A549 (cell line): ENCODE measurements around the gene RNASEH2C. TPM values are rescaled to one million over a fixed set of nuclear protein-coding genes. Genes with fewer than 3 reads are reported as not detected.
"Not testable (repeated sequence)": the region's sequence is repeated elsewhere in the genome, so short reads cannot be mapped to it uniquely, and the experiment has no call there.

Source experiments
- ATAC-seq, 2 experiments: fragments of 200-7000 bp in 1 of 2; fragments of >200 bp in 1 of 2; cut with Nextera tagmentation in 1 of 2; cut with Tn5 transposase in 1 of 2; 3 replicates each; pipeline versions ENCODE4 v1.8.0 to v1.9.1; 2018 to 2020; ENCODE audit warnings: mild to moderate bottlenecking in 1 of 2, moderate library complexity in 1 of 2
- CTCF ChIA-PET: fragments of 300-600 bp; sonication (Branson Sonifier 250); formaldehyde crosslinking; extraction: SDS; loops from one replicate; lab custom pipeline; 2021; ENCODE audit warnings: antibody characterized with exemption, inconsistent platforms; lab: Yijun Ruan, JAX
- POLR2A ChIA-PET: fragments of 350-600 bp; formaldehyde crosslinking; extraction: SDS; loops from one replicate; lab custom pipeline; 2021; ENCODE audit warnings: antibody characterized with exemption, inconsistent platforms; lab: Yijun Ruan, JAX
- DNase-seq, 2 experiments: peaks; one replicate each; pipeline versions ENCODE4 v3.0.0 to v3.0.0-alpha.2; 2011 to 2016; ENCODE audit warnings: low read depth in 1 of 2, low spot score in 1 of 2
- FAIRE-seq: peaks from 2 replicates; lab custom pipeline; 2011; peaks lifted over from hg19 to GRCh38; lab: Jason Lieb, UNC
- H3K27ac ChIP-seq, 2 experiments: fragments of >200 bp; sonication (Bioruptor Twin); formaldehyde crosslinking; 3 replicates each; pipeline ENCODE4 v1.5.1; 2016 to 2017
- H3K4me1 ChIP-seq: fragments of >200 bp; sonication (Bioruptor Twin); formaldehyde crosslinking; 3 replicates; pipeline ENCODE4 v1.6.1; 2016
- H3K4me2 ChIP-seq: fragments of >200 bp; sonication (Bioruptor Twin); formaldehyde crosslinking; 3 replicates; pipeline ENCODE4 v1.6.1; 2016
- H3K4me3 ChIP-seq: fragments of >200 bp; sonication (Bioruptor Twin); formaldehyde crosslinking; 3 replicates; pipeline ENCODE4 v1.5.1; 2016
- H3K9me3 ChIP-seq: fragments of >200 bp; sonication (Bioruptor Twin); formaldehyde crosslinking; 3 replicates; pipeline ENCODE4 v1.6.1; 2016
- CEBPB ChIP-seq, 2 experiments: fragments of >200 bp in 1 of 2; sonication (Bioruptor Twin) in 1 of 2; formaldehyde crosslinking in 1 of 2; IDR thresholded peaks; 2 replicates each; pipeline ENCODE4 v1.6.1; 2012 to 2016
- CHD2 ChIP-seq: fragments of 150-350 bp; IDR thresholded peaks from 2 replicates; pipeline ENCODE4 v1.6.1; 2014; ENCODE audit warnings: low read length; ENCODE audit not compliant: partially characterized antibody
- CTCF ChIP-seq: fragments of >200 bp; sonication (Bioruptor Twin); formaldehyde crosslinking; IDR thresholded peaks from 3 replicates; pipeline ENCODE4 v1.5.1; 2016
- EHMT2 ChIP-seq: fragments of 200-600 bp; sonication (generic); IDR thresholded peaks from 2 replicates; pipeline ENCODE4 v1.6.1; 2016; ENCODE audit warnings: antibody characterized with exemption, low read depth, mild to moderate bottlenecking, moderate library complexity
- RAD21 ChIP-seq, 2 experiments: fragments of >200 bp in 1 of 2; sonication (Bioruptor Twin) in 1 of 2; formaldehyde crosslinking in 1 of 2; IDR thresholded peaks in 1 of 2; conservative IDR thresholded peaks in 1 of 2; 2 replicates in 1 of 2; 3 replicates in 1 of 2; pipeline ENCODE4 v1.6.1; 2012 to 2018; ENCODE audit warnings: inconsistent platforms in 1 of 2
- REST ChIP-seq: fragments of 200-600 bp; sonication (generic); IDR thresholded peaks from 2 replicates; pipeline ENCODE4 v1.6.1; 2016; ENCODE audit warnings: antibody characterized with exemption, mild to moderate bottlenecking, moderate library complexity
- RFX5 ChIP-seq: fragments of 450-650 bp; IDR thresholded peaks from 2 replicates; pipeline ENCODE4 v1.7.1; 2014; ENCODE audit warnings: antibody characterized with exemption, mild to moderate bottlenecking, moderate library complexity
- SMC3 ChIP-seq: fragments of >200 bp; sonication (Bioruptor Twin); formaldehyde crosslinking; IDR thresholded peaks from 3 replicates; pipeline ENCODE4 v1.6.1; 2018; ENCODE audit warnings: inconsistent platforms
- SREBF2 ChIP-seq: fragments of 450-650 bp; IDR thresholded peaks from 2 replicates; pipeline ENCODE4 v1.6.1; 2014; ENCODE audit warnings: mild to moderate bottlenecking, moderate library complexity
- TP53 ChIP-seq: fragments of 250-450 bp; sonication (Bioruptor Pico); IDR thresholded peaks from 2 replicates; pipeline ENCODE4 v1.5.0; 2021; ENCODE audit warnings: mild to moderate bottlenecking, moderate library complexity
- USF2 ChIP-seq: fragments of 450-650 bp; IDR thresholded peaks from 2 replicates; pipeline ENCODE4 v1.6.1; 2014; ENCODE audit warnings: antibody characterized with exemption
- WGBS: methylation state at CpG from one replicate; pipeline ENCODE4 v1.1.6; 2017; ENCODE audit errors: missing lambda C conversion rate; 5-methylcytosine and 5-hydroxymethylcytosine counted together
- polyA plus RNA-seq, 4 experiments: library from polyadenylated mRNA; depleted of rRNA in 3 of 4; stranded (reverse); fragments of >200 nt; fragmentation: RNase III in 1 of 4; extraction: RNeasy Plus Mini Kit Qiagen cat#74134 plus additional on column Dnase treatment in 1 of 4; gene quantifications; 2 replicates in 3 of 4; 3 replicates in 1 of 4; pipeline ENCODE4 v1.2.3, GENCODE V29; 2011 to 2017

Gene RNASEH2C
- polyA plus RNA-seq, 2 of the 4 experiments (the other 2 are of a cell fraction), result 15.1 to 36.9 TPM

GRCh38 chr11:65709661-65710060 is 10.9 kb downstream of the RNASEH2C start:
- no peak for TF ChIP-seq EHMT2
- TF ChIP-seq SREBF2, result no peak
- no peak for TF ChIP-seq TP53 (CRISPR knock-in tag)
- no peak for TF ChIP-seq CHD2
- no peak for TF ChIP-seq USF2
- ChIA-PET POLR2A (no interaction called here), CTCF (interaction anchor here (0.9 to 16.0 kb wide), 3 partner anchors 11 to 279 kb away, joined by 3 to 222 read pairs (median 5); partner anchors contain the start of gene RNASEH2C)
- Histone ChIP-seq H3K4me1 (peaks cover 15% of the 10 kb centered on the region), H3K27ac (no peak overlapping the region), H3K9me3 (no peaks in the 10 kb centered on the region), H3K4me2 (no peak overlapping the region), H3K4me3 (no peak overlapping the region)
- ATAC-seq (no peak), DNase-seq (no peak), FAIRE-seq (no peak)
- WGBS, result 82% methylated on average over 8 of the region's 8 CpGs

- ChIA-PET POLR2A (interaction anchor here (0.6 kb wide), 1 partner anchor 132 kb away, joined by 3 read pairs; no protein-coding TSS in a partner anchor), CTCF (interaction anchor here (0.9 to 16.0 kb wide), 5 partner anchors 12 to 280 kb away, joined by 3 to 222 read pairs (median 3); partner anchors contain the start of gene RNASEH2C)
- FAIRE-seq, result no peak
- Histone ChIP-seq H3K27ac (no peak overlapping the region), H3K9me3 (no peaks in the 10 kb centered on the region), H3K4me2 (no peak overlapping the region), H3K4me3 (no peak overlapping the region)
- ATAC-seq, result no peak
- DNase-seq, result no peak
- no peak for TF ChIP-seq CEBPB (IDR thresholded peaks at IDR 0.05)
- no peak for TF ChIP-seq REST
- TF ChIP-seq, all 56 proteins: peak for 0
- WGBS, result 51% methylated on average over 5 of the region's 5 CpGs
- peaks cover 15% of the 10 kb centered on the region for H3K4me1 ChIP-seq
Observed at GRCh38 chr11:65708451-65708850, 12.1 kb downstream of the RNASEH2C start.

- H3K4me2 ChIP-seq, DNase-seq, H3K4me3 ChIP-seq, POLR2A ChIA-PET, ATAC-seq, H3K4me1 ChIP-seq, H3K9me3 ChIP-seq, H3K27ac ChIP-seq, FAIRE-seq: not testable (repeated sequence)
- WGBS, result 85% methylated on average over 11 of the region's 12 CpGs
- CTCF ChIA-PET, result interaction anchor here (0.6 to 16.0 kb wide), 7 partner anchors 9 to 316 kb away, joined by 3 to 222 read pairs (median 4); no protein-coding TSS in a partner anchor
Observed at GRCh38 chr11:65707002-65707401, 13.6 kb downstream of the RNASEH2C start.

- 19% methylated on average over 14 of the region's 14 CpGs for WGBS
- H3K4me3 ChIP-seq, H3K4me1 ChIP-seq, POLR2A ChIA-PET, H3K27ac ChIP-seq, FAIRE-seq, H3K9me3 ChIP-seq: not testable (repeated sequence)
- peak in 1 of 2 experiments; percentile 61 for DNase-seq
- CTCF ChIA-PET, result interaction anchor here (0.6 to 16.0 kb wide), 34 partner anchors 8 to 577 kb away, joined by 3 to 222 read pairs (median 4); partner anchors contain the start of genes AP5B1, CCDC85B and FIBP
- TF ChIP-seq SMC3 (peak; percentile 66; the same call in 2 of the 3 replicates), RFX5 (peak; percentile 82), RAD21 (conservative IDR thresholded peaks at IDR 0.05 in 1 of 2, IDR thresholded peaks at IDR 0.05 in 1 of 2) (peak; percentile 55 to 57; a peak in 3 of 5 replicates), CTCF (peak; percentile 66)
- peak in 1 of 2 experiments; percentile 65; a peak in 3 of 6 replicates for ATAC-seq
- H3K4me2 ChIP-seq, result peak overlapping the region; percentile 68; the same call in 2 of the 3 replicates
Observed at GRCh38 chr11:65706303-65706763, 14.3 kb downstream of the RNASEH2C start.
